HepG2 (cell line): ENCODE results near the gene CACNA1C. TPM values are rescaled to one million over a fixed set of nuclear protein-coding genes. Genes with fewer than 3 reads are reported as not detected.

Experiments used
- ATAC-seq: fragments of 200-7000 bp; cut with Tn5 transposase; 3 replicates; pipeline ENCODE4 v1.9.1; 2020; ENCODE audit warnings: mild to moderate bottlenecking, moderate library complexity
- BruUV-seq: library from RNA; stranded (reverse); fragments of 400-500 nt; replicated peaks from 2 replicates; lab custom pipeline; 2021; lab: Mats Ljungman, UMichigan
- CTCF ChIA-PET: fragments of 300-600 bp; formaldehyde crosslinking; extraction: SDS; loops from one replicate; lab custom pipeline; 2021; ENCODE audit warnings: low total read pairs, inconsistent platforms, low intra/inter-chr PET ratio; lab: Yijun Ruan, JAX
- POLR2A ChIA-PET: fragments of 350-600 bp; sonication (Branson Sonifier 250); formaldehyde crosslinking; loops from one replicate; lab custom pipeline; 2020; ENCODE audit warnings: antibody characterized with exemption, inconsistent platforms; lab: Yijun Ruan, JAX
- DNase-seq: peaks from one replicate; pipeline ENCODE4 v3.0.0-alpha.2; 2015; ENCODE audit warnings: low spot score
- FAIRE-seq: peaks from 3 replicates; lab custom pipeline; 2011; peaks lifted over from hg19 to GRCh38; lab: Jason Lieb, UNC
- H2AFZ ChIP-seq: one replicate; pipeline ENCODE4 v1.6.1; 2011; ENCODE audit warnings: low read length, inconsistent platforms
- H3K27ac ChIP-seq: fragments of 300-600 bp; 3 replicates; pipeline ENCODE4 v1.8.0; 2011; ENCODE audit warnings: mixed run types, mild to moderate bottlenecking, mixed read lengths, low read length, inconsistent platforms; ENCODE audit not compliant: insufficient read depth; ENCODE audit errors: extremely low read length
- H3K27me3 ChIP-seq, 2 experiments: fragments of 200-600 bp in 1 of 2; 2 replicates in 1 of 2; 3 replicates in 1 of 2; pipeline versions ENCODE4 v1.6.0 to v1.8.0; 2011; ENCODE audit warnings: low read length in 2 of 2, mild to moderate bottlenecking in 2 of 2, moderate library complexity in 2 of 2, inconsistent platforms in 1 of 2; ENCODE audit not compliant: insufficient read depth in 2 of 2, control insufficient read depth in 1 of 2
- H3K36me3 ChIP-seq, 2 experiments: fragments of 200-600 bp in 1 of 2; replicated peaks in 1 of 2; 2 replicates in 1 of 2; 3 replicates in 1 of 2; pipeline versions ENCODE4 v1.5.1 to v1.8.0; 2011; ENCODE audit warnings: low read length in 2 of 2, inconsistent platforms in 1 of 2; ENCODE audit not compliant: insufficient read depth in 2 of 2, control insufficient read depth in 1 of 2
- H3K4me1 ChIP-seq: 2 replicates; pipeline ENCODE4 v1.5.1; 2012; ENCODE audit warnings: low read length, inconsistent platforms; ENCODE audit not compliant: insufficient read depth
- H3K4me2 ChIP-seq: 2 replicates; pipeline ENCODE4 v1.6.0; 2011; ENCODE audit warnings: low read depth, low read length, inconsistent platforms
- H3K4me3 ChIP-seq, 3 experiments: fragments of 200-600 bp in 1 of 3; sonication (generic), shearing (Covaris generic) in 1 of 3; replicated peaks in 1 of 3; 2 replicates each; pipeline ENCODE4 v1.5.1; 2011 to 2016; ENCODE audit warnings: low read length in 3 of 3, inconsistent platforms in 2 of 3, low read depth in 2 of 3, mild to moderate bottlenecking in 2 of 3, control low read depth in 1 of 3, mixed read lengths in 1 of 3; ENCODE audit not compliant: insufficient read depth in 1 of 3
- H3K79me2 ChIP-seq: one replicate; pipeline ENCODE4 v1.6.1; 2011; ENCODE audit warnings: low read length, inconsistent platforms; ENCODE audit not compliant: insufficient read depth
- H3K9ac ChIP-seq: 2 replicates; pipeline ENCODE4 v1.6.0; 2011; ENCODE audit warnings: mild to moderate bottlenecking, low read depth, low read length, inconsistent platforms; ENCODE audit not compliant: insufficient read depth
- H3K9me3 ChIP-seq: 2 replicates; pipeline ENCODE4 v1.5.1; 2012; ENCODE audit warnings: mild to moderate bottlenecking, low read length
- H4K20me1 ChIP-seq: 2 replicates; pipeline ENCODE4 v1.6.0; 2011; ENCODE audit warnings: inconsistent platforms, mild to moderate bottlenecking, low read length, moderate library complexity; ENCODE audit not compliant: insufficient read depth
- ARID2 ChIP-seq: sonication (generic); formaldehyde crosslinking; IDR thresholded peaks from 2 replicates; pipeline ENCODE4 v1.8.1; 2022; ENCODE audit warnings: mild to moderate bottlenecking, missing genetic modification reagents, borderline replicate concordance
- HMGXB4 ChIP-seq, 2 experiments: sonication (generic) in 1 of 2; formaldehyde crosslinking in 1 of 2; IDR thresholded peaks; 2 replicates each; pipeline versions ENCODE4 v1.4.0 to v1.6.1; 2018 to 2020; ENCODE audit warnings: missing genetic modification reagents in 2 of 2, borderline replicate concordance in 1 of 2, low read depth in 1 of 2, mild to moderate bottlenecking in 1 of 2, missing biosample characterization in 1 of 2
- IKZF1 ChIP-seq: fragments of 450-650 bp; IDR thresholded peaks from 2 replicates; pipeline ENCODE4 v1.7.1; 2016
- JUND ChIP-seq: sonication (generic); formaldehyde crosslinking; IDR thresholded peaks from 2 replicates; pipeline ENCODE4 v1.8.0; 2022; ENCODE audit warnings: mild to moderate bottlenecking, missing genetic modification reagents
- MYNN ChIP-seq: sonication (generic); formaldehyde crosslinking; IDR thresholded peaks from 2 replicates; pipeline ENCODE4 v1.4.0; 2020; ENCODE audit warnings: mild to moderate bottlenecking, low read depth, missing genetic modification reagents
- NCOA5 ChIP-seq: sonication (generic); formaldehyde crosslinking; IDR thresholded peaks from 2 replicates; pipeline ENCODE4 v1.4.0; 2020; ENCODE audit warnings: missing genetic modification reagents
- SNAI1 ChIP-seq: sonication (generic); formaldehyde crosslinking; IDR thresholded peaks from 2 replicates; pipeline ENCODE4 v1.5.0; 2020; ENCODE audit warnings: mild to moderate bottlenecking, missing genetic modification reagents, borderline replicate concordance
- TAF1 ChIP-seq: sonication (generic); formaldehyde crosslinking; IDR thresholded peaks from 2 replicates; pipeline ENCODE4 v1.4.0; 2020; ENCODE audit warnings: missing genetic modification reagents
- U2AF1 ChIP-seq: fragments of 200-400 bp; formaldehyde crosslinking; optimal IDR thresholded peaks from 2 replicates; pipeline ENCODE3; 2017; ENCODE audit warnings: mild to moderate bottlenecking, low read depth, low read length
- XBP1 ChIP-seq: sonication (generic); formaldehyde crosslinking; IDR thresholded peaks from 2 replicates; pipeline ENCODE4 v1.5.0; 2020; ENCODE audit warnings: missing genetic modification reagents
- ZBTB21 ChIP-seq: sonication (generic); formaldehyde crosslinking; IDR thresholded peaks from 2 replicates; pipeline ENCODE4 v1.4.0; 2020; ENCODE audit warnings: missing genetic modification reagents
- ZBTB33 ChIP-seq: sonication (generic); formaldehyde crosslinking; IDR thresholded peaks from 2 replicates; pipeline ENCODE4 v1.4.0; 2020; ENCODE audit warnings: missing genetic modification reagents
- ZNF207 ChIP-seq: fragments of 450-650 bp; IDR thresholded peaks from 2 replicates; pipeline ENCODE4 v1.6.1; 2016; ENCODE audit warnings: antibody characterized with exemption, borderline replicate concordance
- ZNF235 ChIP-seq: sonication (generic); formaldehyde crosslinking; IDR thresholded peaks from 2 replicates; pipeline ENCODE4 v1.8.1; 2023; ENCODE audit warnings: mild to moderate bottlenecking, missing genetic modification reagents, borderline replicate concordance
- ZNF280B ChIP-seq: sonication (generic); formaldehyde crosslinking; IDR thresholded peaks from 2 replicates; pipeline ENCODE4 v1.5.0; 2020; ENCODE audit warnings: missing genetic modification reagents, mild to moderate bottlenecking, borderline replicate concordance
- ZNF362 ChIP-seq: sonication (generic); formaldehyde crosslinking; IDR thresholded peaks from 2 replicates; pipeline ENCODE4 v1.4.0; 2020; ENCODE audit warnings: missing genetic modification reagents, mild to moderate bottlenecking, borderline replicate concordance
- WGBS: methylation state at CpG from one replicate; pipeline ENCODE4 v1.1.6; 2017; ENCODE audit warnings: low lambda C conversion rate; 5-methylcytosine and 5-hydroxymethylcytosine counted together
- in situ Hi-C: cut with HindIII; loops from 2 replicates; pipeline ENCODE4 v1.10.0; 2017; ENCODE audit warnings: low pct_unique_long_range_greater_than_20kb; ENCODE audit not compliant: extremely low pct_ligation_motif_present
- intact Hi-C: fragments of 100-400 bp; cut with micrococcal nuclease; formaldehyde crosslinking; loops from one replicate; pipeline ENCODE4 v1.10.0; 2022; ENCODE audit not compliant: unreplicated experiment
- polyA plus RNA-seq, 8 experiments: library from polyadenylated mRNA; depleted of rRNA in 3 of 8; stranded (reverse) in 7 of 8; unstranded in 1 of 8; fragments of >200 nt; fragmentation: Illumina TruSeq in 4 of 8; extraction: Trizol in 4 of 8; gene quantifications; 2 replicates each; pipeline versions ENCODE4 v1.2.1 to v1.2.3, GENCODE V29; 2011 to 2016; ENCODE audit warnings: low read depth in 4 of 8, missing spikeins in 1 of 8, mixed read lengths in 1 of 8; ENCODE audit not compliant: insufficient read depth in 1 of 8
- total RNA-seq, 5 experiments: library from RNA; depleted of rRNA; stranded (reverse); fragments of >200 nt; fragmentation: Illumina TruSeq; extraction: Trizol; gene quantifications; 2 replicates each; pipeline ENCODE4 v1.2.3, GENCODE V29; 2016; ENCODE audit warnings: low read depth in 1 of 5

Gene CACNA1C
- total and polyA plus RNA-seq, 2 of the 13 experiments (the other 11 are each of a cell fraction or from before 2014, with no cell fraction given) = not detected

GRCh38 chr12:2691345-2692071 lies 638.7 kb downstream of the CACNA1C start:
- no peaks in the 10 kb centered on the region for H3K36me3 ChIP-seq
- H3K27ac ChIP-seq = no peak overlapping the region
- H3K79me2 ChIP-seq = no peaks in the 10 kb centered on the region
- H3K9me3 ChIP-seq = no peaks in the 10 kb centered on the region
- TF ChIP-seq SNAI1 (CRISPR knock-in tag) = no peak
- no peak for TF ChIP-seq ZBTB33 (CRISPR knock-in tag)
- TF ChIP-seq ZNF362 (CRISPR knock-in tag) = no peak
- TF ChIP-seq ARID2 (CRISPR knock-in tag) = no peak
- no peak for TF ChIP-seq IKZF1
- no peak for TF ChIP-seq HMGXB4 (CRISPR knock-in tag; IDR thresholded peaks at IDR 0.05; ENCODE audit: borderline replicate concordance in 1 of 2, low read depth in 1 of 2)
- TF ChIP-seq ZNF280B (CRISPR knock-in tag) = no peak
- TF ChIP-seq ZNF207 = no peak
- TF ChIP-seq MYNN (CRISPR knock-in tag) = no peak
- TF ChIP-seq NCOA5 (CRISPR knock-in tag) = no peak
- no peak for TF ChIP-seq U2AF1
- TF ChIP-seq JUND = no peak
- no peak for TF ChIP-seq ZBTB21 (CRISPR knock-in tag)
- TF ChIP-seq ZNF235 (CRISPR knock-in tag) = no peak
- TF ChIP-seq XBP1 (CRISPR knock-in tag) = no peak
- no peak for TF ChIP-seq TAF1
- TF ChIP-seq, all 625 proteins: peak for 0
- Histone ChIP-seq H3K4me1 (no peaks in the 10 kb centered on the region), H2AFZ (no peak overlapping the region), H3K27me3 (peaks cover 0 to 72% of the 10 kb centered on the region in 2 experiments; a peak in 4 of 5 replicates), H3K9ac (no peak overlapping the region), H3K4me2 (no peak overlapping the region), H3K4me3 (no peak overlapping the region), H4K20me1 (no peaks in the 10 kb centered on the region)
- in situ Hi-C loops (no loop called here), intact Hi-C loops (no loop called here)
- ChIA-PET CTCF (no interaction called here), POLR2A (no interaction called here)
- no peak for ATAC-seq
- FAIRE-seq = no peak
- BruUV-seq = no TSS peak
- WGBS = 40% methylated on average over 21 of the region's 62 CpGs
- DNase-seq = no peak
